OCI-LY3 (cell line): ENCODE results near the gene DACT2.

ENCODE experiments used
- CTCF ChIP-seq: fragments of 200-600, 300-600 bp; sonication (generic); IDR thresholded peaks from 2 replicates; pipeline ENCODE4 v1.5.1; 2014; ENCODE audit warnings: antibody characterized with exemption, low read length, low read depth
- EZH2phosphoT487 ChIP-seq: fragments of 200-600 bp; shearing (Covaris generic); IDR thresholded peaks from 2 replicates; pipeline ENCODE4 v1.6.1; 2018; ENCODE audit warnings: antibody characterized with exemption, mixed run types, low read depth

- TF ChIP-seq CTCF (no peak), EZH2phosphoT487 (no peak)
These were observed 11.9 kb downstream of the DACT2 start for GRCh38 chr6:168307695-168308021.
